ENCODE measurements around the gene IQCC.

The IQCC gene

GRCh38 chr1:32216566-32216965 is 11.1 kb downstream of the IQCC start:
- DNase-seq (ENCODE audit: low read depth): no peak
- no peak overlapping the region for H3K4me3 ChIP-seq (ENCODE audit: low read depth, low read length)
- TF ChIP-seq, protein P1, sequence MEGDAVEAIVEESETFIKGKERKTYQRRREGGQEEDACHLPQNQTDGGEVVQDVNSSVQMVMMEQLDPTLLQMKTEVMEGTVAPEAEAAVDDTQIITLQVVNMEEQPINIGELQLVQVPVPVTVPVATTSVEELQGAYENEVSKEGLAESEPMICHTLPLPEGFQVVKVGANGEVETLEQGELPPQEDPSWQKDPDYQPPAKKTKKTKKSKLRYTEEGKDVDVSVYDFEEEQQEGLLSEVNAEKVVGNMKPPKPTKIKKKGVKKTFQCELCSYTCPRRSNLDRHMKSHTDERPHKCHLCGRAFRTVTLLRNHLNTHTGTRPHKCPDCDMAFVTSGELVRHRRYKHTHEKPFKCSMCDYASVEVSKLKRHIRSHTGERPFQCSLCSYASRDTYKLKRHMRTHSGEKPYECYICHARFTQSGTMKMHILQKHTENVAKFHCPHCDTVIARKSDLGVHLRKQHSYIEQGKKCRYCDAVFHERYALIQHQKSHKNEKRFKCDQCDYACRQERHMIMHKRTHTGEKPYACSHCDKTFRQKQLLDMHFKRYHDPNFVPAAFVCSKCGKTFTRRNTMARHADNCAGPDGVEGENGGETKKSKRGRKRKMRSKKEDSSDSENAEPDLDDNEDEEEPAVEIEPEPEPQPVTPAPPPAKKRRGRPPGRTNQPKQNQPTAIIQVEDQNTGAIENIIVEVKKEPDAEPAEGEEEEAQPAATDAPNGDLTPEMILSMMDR (IDR thresholded peaks at IDR 0.05; ENCODE audit: insufficient read depth, low read depth, low read length, missing control alignments): no peak

DNA sequence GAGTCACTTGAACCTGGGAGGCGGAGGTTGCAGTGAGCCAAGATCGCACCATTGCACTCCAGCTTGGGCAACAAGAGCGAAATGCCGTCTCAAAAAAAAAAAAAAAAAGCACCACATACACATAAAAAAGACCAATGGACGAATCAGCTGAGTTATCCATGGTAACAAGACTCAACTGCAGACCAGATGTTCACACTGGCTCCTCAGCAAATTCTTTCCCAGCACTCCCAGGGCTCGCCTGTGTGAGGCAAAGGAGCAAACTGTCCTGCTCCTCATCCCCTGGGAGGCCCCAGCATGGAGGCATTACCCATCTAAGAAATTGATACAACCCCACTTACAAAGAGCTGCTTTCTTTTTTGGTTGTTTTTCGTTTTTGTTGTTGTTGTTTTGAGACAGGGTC is 13.6 kb downstream of the IQCC start:
- DNase-seq (ENCODE audit: low read depth): no peak
- H3K4me3 ChIP-seq (ENCODE audit: low read depth, low read length): no peak overlapping the region
- TF ChIP-seq, protein P1 (IDR thresholded peaks at IDR 0.05; ENCODE audit: insufficient read depth, low read depth, low read length, missing control alignments): no peak

DNA sequence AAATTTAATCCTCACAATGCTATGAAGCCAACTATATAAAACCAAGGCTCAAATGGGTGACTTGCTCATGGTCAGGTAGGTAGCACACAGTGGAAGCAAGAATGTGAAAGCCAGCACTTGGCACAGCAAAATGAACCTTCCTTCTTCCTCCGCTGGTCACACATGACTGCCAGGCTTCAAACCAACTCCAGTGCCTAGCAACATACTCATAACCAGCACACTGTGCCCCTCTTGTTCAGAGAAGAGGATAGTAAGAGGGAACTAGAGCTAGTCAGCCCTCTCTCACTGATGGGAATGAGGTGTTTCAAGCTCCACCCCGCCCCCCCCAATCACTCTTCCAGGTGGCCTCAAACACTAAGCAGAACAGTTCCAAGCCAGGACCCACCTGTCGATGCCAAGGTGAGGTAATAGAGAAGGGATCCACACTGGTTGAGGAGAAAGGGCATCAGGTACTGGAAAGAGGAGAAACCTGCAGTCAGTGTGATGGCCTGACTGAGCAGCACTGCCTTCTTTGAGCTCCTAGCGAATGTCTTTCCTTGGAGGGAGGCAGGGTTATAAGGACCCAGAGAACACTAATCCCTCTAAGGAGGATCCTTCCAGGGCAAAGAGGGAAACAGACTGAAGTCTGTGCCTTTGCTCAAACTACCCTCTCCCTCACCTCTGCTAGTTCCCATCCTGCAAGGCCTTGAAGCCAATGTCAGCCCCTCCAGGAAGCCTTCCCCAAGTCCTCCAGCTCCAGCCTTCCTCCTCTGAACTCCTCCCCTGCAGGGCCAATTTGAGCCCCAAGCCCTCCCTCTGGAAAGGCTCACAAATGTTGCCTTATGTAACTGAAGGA is 15.5 kb downstream of the IQCC start:
- TF ChIP-seq, protein P1 (IDR thresholded peaks at IDR 0.05; ENCODE audit: insufficient read depth, low read depth, low read length, missing control alignments): no peak
- peak; percentile 49 for DNase-seq (ENCODE audit: low read depth)
- H3K4me3 ChIP-seq (ENCODE audit: low read depth, low read length): peak overlapping the region; percentile 89

GRCh38 chr1:32221581-32221979 is 16.1 kb downstream of the IQCC start:
- DNase-seq (ENCODE audit: low read depth): no peak
- H3K4me3 ChIP-seq (ENCODE audit: low read depth, low read length): peak overlapping the region; percentile 89
- TF ChIP-seq, protein P1 (IDR thresholded peaks at IDR 0.05; ENCODE audit: insufficient read depth, low read depth, low read length, missing control alignments): no peak

DNA sequence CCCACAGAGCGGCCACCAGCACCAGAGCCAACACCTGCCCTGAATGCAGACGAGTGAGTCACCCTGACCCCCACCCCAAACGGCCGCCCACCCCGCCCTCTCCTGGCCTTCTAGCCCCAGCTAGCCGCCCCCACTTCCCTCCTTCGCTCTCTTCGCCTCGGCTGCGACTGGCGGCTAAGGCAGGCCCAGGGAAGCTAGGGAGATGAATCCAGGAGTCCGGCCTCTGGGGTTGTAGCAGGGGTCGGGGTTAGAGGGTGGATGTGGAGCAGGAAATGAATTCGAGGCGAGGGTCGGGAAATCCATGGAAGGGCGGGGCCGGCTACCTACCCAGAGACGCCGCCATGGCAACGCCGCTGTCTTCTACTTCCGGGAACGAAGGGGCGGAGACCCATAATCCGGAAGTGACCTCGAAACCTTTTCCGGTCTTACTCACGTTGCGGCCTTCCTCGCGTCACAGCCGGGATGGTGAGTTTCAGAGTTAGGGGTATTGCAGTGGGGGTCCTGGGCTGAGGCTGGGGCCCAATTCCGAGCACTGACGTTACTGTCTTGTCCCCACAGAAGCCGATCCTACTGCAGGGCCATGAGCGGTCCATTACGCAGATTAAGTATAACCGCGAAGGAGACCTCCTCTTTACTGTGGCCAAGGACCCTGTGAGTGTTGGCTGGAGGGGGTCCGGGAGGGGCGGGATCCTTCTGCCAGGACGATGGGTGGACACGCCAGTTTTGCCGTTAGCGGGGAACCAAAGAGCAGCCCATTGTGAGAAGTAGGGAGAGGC is 16.7 kb downstream of the IQCC start, which contains the start of the genes EIF3I and TMEM234:
Gene EIF3I, plus strand, starts transcription at position 428 of the 776 bp plus-strand sequence. Its CDS starts 35 bp downstream, at position 463.
Gene TMEM234, minus strand, starts transcription at position 374 of the 776 bp plus-strand sequence. Its CDS starts 31 bp downstream, at position 343.
- DNase-seq (ENCODE audit: low read depth): peak; percentile 91
- peak within 1 kb of the TSS; percentile 89 for H3K4me3 ChIP-seq (ENCODE audit: low read depth, low read length)
- TF ChIP-seq, protein P1 (IDR thresholded peaks at IDR 0.05; ENCODE audit: insufficient read depth, low read depth, low read length, missing control alignments): no peak

- TF ChIP-seq, protein P1 (IDR thresholded peaks at IDR 0.05; ENCODE audit: insufficient read depth, low read depth, low read length, missing control alignments): no peak
- H3K4me3 ChIP-seq (ENCODE audit: low read depth, low read length): peak overlapping the region; percentile 13; the same call in 1 of the 2 replicates
- no peak for DNase-seq (ENCODE audit: low read depth)
These were observed 18.2 kb downstream of the IQCC start for GRCh38 chr1:32223683-32224082.

Measured in GM12865 (cell line).